ENCODE measurements around the gene RPS25.
"Not testable (repeated sequence)": the region's sequence is repeated elsewhere in the genome, so short reads cannot be mapped to it uniquely, and the experiment has no call there.

The RPS25 gene

DNA sequence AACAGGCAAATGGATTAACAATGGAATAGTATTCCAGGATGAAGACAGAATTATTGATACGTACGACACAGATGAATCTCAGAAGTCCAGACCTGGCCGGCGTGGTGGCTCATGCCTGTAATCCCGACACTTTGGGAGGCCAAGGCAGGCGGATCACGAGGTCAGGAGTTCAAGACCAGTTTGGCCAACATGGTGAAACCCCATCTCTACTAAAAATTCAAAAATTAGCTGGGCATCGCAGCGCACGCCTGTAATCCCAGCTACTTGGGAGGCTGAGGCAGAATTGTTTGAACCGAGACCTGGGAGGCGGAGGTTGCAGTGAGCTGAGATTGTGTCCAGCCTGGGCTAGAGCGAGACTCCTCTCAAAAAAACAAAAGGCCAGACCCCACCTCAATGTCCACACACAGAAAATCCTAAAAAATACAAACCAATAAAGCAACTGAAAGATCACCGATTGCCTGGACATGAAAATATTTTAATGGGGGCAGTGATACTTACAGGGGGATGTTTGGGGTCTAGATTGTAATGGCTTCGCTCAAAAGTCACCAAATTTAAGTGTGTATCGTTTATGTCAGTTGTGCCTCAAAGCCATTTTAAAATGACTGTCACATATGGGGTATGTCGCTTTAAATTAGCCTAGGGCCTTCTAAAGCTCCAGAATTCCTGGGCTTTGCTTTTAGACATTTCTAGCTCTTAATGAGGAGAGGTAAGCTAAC, 3.8 kb downstream of the RPS25 start:
- no peak for DNase-seq

DNA sequence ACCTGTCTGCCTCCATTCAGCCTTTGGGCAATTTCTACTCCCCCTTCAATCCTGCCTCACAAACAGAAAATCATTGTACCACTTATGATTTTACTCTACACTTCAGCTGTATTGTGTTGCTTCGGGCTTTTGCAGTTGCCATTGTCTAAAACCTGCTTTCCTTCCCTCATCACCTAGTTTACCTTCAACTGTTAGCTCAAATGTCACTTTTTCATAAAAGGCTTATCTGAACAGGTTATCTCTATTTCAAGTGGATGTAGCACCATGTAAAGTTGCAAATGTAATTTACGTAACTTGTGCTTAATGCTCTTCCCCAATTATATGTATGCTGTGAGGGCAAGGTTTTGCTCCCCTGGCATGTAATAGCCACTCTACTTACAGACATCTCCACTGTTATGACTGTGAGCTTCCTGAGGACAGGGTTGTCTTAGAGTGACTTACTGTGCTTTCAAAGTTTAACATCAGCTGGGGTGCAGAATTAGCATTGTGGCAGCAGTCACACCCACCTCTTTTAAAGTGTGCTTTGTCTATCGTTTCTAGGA, 5.4 kb downstream of the RPS25 start:
- no peak for DNase-seq

DNA sequence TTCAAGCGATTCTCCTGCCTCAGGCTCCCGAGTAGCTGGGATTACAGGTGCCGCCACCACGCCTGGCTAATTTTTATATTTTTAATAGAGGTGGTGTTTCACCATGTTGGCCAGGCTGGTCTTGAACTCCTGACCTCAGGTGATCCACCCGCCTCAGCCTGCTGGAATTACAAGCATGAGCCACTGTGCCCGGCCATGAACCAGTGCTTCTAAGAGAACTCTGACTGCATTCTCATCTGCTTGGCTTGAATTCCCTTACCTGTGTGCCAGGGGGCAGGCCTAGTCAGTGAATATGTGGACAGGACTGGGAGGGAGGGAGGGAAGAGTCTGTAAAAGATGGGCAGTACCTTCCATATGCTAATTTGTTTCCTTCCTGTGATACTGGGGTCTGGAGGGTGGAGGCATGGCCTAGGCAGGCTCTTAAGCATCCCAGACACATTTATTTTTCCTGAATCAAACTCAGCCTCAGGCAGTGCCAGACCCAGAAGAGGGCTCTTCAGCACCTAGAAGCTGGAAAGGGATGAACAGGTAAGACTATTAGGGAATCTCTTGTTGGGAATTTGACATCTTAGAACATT, 6.6 kb downstream of the RPS25 start:
- no peak for DNase-seq

DNA sequence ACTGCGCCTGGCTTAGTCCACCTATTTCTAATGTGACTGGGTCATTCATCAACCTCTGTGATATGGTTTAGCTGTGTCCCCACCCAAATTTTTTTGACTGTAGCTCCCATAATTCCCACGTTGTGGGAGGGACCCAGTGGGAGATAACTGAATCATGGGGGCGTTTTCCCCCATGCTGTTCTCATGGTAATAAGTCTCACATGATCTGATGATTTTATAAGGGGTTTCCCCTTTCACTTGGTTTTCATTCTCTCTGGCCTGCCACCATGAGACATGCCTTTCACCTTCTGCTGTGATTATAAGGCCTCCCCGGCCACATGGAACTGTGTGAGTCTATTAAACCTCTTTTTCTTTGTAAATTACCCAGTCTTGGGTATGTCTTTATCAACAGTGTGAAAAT, 11.5 kb downstream of the RPS25 start:
- DNase-seq, result no peak

DNA sequence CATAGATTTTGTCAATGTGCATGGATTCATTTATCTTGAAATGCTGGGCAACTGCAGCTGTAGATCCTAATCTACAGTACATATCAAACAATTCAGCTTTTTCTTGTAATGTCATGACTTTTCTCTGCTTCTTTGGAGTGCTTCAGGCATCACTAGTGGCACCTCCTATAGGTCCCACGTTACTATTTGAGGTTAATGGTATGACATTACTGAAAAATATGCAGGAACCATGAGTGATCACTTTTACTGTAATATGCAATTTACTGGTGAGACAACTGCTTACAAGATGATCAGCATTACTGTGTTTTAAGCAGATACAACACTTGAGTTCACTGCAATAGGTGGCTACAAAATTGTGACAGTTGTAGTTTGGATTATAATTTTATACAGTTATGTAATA, 17.2 kb downstream of the RPS25 start:
- no peak for DNase-seq

DNA sequence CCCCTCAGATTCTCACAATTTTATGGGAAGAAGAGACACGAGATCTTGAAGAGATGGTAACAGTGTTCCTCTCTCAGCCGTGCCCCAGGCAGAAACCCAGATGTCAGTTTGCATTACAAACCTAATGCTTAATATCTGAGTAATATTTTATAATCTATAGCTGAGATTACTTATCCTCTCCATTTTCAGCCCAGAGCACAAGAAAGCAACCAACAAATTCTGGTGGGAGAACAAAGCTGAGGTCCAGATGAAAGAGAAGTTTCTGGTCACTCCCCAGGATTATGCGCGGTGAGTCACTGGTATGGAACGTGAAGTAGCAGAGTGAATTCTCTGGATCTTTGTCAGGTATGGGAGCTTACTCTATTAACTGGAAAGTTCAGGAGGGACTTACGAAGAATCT, 19.3 kb downstream of the RPS25 start:
- DNase-seq, result no peak

DNA sequence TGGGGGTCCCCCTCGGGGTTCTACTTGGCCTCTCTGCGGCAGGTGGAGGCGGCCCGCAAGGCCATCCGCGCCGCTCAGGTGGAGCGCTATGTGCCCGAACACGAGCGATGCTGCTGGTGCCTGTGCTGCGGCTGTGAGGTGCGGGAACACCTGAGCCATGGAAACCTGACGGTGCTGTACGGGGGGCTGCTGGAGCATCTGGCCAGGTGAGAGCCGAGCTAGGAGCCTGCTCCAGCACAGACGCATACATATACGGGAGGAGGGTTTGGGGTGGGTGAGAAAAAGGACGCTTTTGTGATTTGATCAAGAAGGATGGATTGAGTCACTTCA, 19.8 kb downstream of the RPS25 start:
- no peak for DNase-seq

DNA sequence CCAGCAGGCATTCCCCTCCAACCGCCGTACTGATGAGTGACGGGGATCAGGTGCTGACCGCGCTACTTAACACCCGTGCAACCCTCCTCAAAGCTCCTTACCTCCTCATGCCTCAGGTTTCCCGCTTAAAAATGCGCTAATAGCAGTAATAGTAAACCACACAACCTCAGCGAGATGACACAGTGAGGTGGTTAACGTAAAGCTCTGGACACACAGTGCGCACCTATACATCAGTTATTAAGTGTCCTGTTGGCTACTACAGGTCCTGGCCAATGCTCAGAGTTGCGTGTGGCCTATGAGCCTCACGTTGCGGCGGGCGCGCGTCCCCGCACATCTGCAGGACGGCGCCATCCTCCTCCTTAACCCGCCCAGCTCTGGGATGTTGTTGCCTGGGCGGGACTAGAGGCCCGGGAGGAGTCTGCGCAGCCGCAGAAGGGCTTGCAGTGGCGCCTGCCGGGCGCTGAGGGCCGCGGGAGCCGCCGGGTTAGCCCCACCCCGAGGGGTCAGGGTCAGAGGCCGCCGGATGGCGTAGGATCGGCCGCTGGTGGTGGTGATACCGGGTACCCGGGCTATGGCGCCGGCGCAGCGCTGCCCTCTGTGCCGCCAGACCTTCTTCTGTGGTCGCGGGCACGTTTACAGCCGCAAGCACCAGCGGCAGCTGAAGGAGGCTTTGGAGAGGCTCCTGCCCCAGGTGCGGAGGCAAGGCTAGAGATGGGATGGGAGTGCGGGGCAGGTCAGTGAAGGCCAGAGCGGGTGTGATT, 20.3 kb downstream of the RPS25 start, which contains the start of gene CENATAC:
CENATAC (plus strand) TSS at position 512 of the 761 bp plus-strand sequence; CDS start at position 572, 60 bp downstream.
- DNase-seq, result peak; percentile 95

DNA sequence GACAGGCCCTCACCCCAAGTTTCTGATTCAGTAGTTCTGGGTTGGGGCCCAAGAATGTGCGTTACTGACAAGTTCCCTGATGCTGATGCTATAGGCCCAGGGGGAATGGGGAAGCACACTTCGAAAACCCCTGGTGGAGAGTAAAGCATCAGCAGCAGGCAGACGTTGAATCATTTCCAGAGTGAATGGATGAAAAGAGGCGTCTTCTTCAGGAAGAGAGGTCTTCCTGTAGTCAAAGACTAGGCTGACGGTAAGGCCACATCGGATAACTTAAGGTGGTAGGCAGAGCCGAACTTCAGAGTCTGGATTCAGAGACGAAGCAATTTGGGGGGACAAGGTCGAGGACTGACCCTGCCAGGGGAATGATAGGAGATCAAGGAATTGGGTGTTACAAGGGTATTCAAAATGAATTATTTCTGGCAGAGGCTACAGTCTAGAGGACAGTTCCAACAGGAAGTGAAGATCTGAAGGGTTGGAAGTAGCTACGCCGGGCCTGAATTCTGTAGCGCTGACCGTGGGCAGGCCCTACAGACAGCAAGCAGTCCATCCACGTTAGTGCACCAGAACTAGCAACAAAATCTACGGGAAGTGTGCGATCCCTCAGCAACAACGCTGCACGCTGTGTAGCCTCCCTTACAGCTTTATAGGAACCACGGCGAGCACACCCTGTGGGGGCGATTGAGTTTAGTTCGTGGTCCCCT, 21.1 kb downstream of the RPS25 start:
- DNase-seq, result peak; percentile 24

DNA sequence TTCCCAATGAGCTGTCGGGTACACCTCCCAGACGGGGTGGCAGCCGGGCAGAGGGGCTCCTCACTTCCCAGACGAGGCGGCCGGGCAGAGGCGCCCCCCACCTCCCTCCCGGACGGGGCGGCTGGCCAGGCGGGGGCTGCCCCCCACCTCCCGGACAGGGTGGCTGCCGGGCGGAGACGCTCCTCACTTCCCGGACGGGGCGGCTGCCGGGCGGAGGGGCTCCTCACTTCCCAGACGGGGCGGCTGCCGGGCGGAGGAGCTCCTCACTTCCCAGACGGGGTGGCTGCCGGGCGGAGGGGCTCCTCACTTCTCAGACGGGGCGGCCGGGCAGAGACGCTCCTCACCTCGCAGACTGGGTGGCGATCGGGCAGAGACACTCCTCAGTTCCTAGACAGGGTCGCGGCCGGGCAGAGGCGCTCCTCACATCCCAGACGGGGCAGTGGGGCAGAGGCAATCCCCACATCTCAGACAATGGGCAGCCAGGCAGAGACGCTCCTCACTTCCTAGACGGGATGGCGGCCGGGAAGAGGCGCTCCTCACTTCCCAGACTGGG, 26.6 kb downstream of the RPS25 start:
- not testable (repeated sequence) for DNase-seq

DNA sequence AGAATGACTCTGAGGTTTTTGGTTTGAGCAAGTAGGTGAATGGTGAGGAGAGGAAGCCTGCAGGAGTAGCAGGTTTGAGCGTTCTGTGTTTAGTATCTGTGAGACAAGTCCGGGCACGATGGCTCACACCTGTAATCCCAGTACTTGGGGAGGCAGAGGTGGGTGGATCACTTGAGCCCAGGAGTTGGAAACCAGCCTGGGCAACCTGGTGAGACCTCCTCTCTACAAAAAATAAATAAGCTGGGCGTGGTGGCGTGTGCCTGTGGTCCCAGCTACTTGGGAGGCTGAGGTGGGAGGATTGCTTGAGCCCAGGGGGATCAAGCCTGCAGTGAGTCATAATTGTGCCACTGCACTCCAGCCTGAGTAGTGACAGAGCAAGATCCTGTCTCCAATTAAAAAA, 29.9 kb downstream of the RPS25 start:
- no peak for DNase-seq

DNA sequence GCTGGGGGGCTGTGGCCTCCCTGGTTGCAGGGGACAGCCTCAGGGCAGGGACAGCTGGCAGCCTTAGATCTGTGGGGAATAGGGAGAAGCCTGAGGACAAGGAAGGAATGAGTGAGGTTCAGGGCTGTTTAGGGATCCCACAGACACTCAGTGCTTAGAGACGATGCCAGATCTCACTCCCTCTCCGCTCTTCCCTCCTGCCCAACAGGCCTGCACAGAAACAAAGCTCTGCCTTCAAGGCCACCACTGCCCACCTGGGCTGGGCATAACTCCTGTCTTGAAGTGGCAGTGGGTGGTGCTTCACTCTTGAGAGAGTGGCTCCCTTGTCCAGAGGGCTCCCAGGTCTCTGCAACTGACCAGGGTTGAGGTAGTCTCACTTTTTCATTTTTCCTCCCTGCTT, 33.3 kb downstream of the RPS25 start:
- no peak for DNase-seq

DNA sequence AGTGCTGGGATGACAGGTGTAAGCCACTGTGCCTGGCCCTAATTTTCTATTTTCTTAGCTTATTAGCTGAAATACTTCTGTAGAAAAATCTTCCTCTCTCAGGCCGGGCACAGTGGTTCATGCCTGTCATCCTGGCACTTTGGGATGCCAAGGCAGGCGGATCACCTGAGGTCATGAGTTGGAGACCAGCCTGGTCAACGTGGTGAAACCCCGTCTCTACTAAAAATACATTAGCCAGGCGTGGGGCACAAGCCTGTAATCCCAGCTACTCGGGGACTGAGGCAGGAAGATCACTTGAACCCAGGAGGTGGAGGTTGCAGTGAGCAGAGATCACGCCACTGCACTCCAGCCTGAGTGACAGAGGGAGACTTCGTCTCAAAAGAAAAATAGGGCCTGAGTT, 33.8 kb downstream of the RPS25 start:
- not testable (repeated sequence) for DNase-seq

DNA sequence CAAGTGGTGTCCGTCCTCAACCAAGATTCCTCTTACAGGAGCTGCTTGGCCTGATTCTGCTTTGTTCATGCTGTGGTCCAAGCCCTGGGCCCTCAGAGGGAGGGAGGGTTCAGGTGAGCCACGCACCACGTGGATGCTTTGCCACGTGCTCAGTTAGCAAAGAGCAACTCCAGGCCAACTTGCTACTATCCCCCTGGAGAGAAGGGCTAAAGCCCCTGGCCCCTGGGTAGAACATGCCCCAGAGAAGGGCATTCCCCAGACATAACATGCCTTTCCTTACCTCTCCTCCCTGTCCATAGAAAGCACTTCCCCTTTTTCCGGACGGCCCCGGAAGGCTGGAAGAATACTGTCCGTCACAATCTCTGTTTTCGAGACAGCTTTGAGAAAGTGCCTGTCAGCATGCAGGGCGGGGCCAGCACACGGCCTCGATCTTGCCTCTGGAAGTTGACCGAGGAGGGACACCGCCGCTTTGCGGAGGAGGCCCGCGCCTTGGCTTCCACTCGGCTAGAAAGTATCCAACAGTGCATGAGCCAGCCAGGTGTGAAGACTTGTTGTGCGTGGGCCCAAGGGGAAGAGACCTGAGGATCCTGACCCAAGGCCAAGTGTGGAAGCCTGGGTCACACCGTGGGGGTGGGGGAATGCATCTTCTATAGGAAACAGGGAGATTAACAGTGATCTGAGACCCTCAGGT, 37.8 kb downstream of the RPS25 start:
- DNase-seq, result peak; percentile 60

DNA sequence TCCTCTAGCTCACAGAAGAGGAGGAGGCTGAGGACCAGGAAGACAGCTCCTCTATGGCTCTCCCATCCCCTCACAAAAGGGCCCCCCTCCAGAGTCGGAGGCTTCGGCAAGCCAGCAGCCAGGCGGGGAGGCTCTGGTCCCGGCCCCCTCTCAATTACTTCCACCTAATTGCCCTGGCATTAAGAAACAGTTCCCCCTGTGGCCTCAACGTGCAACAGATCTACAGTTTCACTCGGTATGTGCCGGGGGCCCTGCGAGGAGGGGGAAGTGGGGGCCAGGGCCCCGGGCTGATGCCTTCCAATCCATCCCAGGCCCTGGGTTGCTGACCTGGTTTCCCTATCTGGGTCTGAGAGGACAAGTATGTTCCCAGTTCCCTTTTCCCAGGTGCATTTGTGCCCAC, 38.7 kb downstream of the RPS25 start:
- DNase-seq, result no peak

DNA sequence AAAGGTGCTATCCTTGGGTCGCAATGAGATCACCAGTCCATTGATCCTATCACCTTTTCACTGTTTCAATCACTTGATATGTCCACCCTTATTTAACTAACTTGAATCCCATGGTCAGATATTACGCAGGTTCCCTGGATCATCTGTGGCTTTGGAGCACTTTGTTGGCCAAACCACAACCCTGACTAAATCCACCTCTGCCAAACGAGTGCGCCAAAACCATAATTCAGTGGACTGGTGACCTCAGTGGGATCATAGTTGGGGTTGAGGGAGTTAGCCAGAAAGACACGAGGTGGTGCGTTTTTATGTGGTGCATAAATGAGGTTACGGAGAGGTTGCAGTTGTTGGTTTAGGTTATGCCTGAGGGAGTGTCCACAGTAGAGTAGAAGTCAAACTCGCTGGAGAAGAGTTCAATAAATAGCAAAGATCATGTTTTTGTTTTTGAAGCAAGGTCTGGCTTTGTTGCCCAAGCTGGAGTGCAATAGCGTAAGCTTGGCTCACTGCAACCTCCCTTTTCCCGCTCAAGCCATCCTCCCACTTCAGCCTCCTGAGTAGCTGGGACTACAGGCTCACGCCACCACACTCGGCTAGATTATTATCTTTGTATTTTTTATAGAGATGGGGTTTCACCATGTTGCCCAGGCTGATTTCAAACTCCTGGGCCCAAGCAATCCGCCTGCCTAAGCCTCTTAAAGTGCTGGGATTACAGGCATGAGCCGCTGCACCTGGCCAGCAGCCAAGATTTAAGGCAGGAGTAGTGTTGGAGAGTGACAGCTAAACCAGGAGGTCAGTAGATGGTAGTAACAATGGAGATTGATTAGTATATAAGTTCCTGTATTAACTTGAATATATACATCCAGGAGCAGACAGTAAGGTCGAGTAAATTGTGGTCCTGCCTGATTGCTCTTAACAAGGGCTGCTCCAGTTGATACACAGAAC, 42.1 kb downstream of the RPS25 start:
- DNase-seq, result no peak

DNA sequence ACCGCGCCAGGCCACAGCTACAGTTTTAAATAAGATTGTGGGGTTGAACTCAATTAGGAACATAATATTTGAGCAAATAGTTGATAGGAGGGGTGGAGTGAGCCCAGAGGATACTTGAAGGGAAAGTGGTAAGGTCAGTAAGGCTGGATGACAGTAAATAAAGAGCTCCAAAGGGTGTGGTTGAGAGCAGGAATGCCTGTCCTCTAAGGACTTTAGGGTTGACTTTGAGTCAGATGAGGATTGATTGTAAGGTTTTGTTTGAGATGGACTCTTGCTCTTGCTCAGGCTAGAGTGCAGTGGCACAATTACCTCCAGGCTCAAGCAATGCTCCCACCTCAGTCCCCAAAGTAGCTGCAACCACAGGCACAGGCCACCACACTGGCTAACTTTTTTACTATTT, 44.2 kb downstream of the RPS25 start:
- no peak for DNase-seq

DNA sequence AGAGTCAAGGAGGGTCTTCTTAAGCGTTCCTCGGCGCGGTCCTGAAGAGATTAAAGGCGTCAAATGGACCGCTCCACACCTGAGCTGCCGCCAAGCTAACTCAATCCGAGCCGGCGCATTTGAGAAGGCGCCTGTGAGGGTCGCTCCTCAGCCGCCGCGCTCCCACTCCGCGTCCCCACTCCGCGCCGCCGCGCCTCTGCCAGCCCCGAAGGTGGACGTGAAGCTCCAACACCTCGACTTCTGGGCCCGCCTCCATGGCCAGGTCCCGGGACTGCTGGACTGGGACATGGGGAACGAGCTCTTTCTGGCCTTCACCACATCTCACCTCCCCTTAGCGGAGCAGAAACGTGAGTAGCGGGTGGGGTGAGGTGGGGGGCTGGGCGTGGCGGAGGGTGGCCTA, 46.5 kb downstream of the RPS25 start, which contains the start of gene FOXR1:
FOXR1 (plus strand) TSS at position 116 of the 400 bp plus-strand sequence; CDS start at position 287, 171 bp downstream.
- no peak for DNase-seq

DNA sequence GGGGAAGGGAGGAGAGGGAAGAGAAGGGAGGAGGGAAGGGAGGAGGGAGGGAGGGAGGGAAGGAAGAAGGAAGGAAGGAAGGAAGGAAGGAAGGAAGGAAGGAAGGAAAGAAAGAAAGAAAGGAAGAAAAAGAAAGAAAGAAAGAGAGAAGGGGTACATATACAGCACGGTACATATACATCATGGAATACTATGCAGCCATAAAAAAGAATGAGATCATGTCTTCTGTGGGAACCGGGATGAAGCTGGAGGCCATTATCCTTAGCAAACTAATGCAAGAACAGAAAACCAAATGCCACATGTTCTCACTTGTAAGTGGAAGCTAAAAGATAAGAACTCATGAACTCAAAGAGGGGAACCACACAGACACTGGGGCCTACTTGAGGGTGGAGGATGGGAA, 48.6 kb downstream of the RPS25 start:
- DNase-seq, result not testable (repeated sequence)
